ENCODE data around the gene ADCY3. TPM values are rescaled to one million over a fixed set of nuclear protein-coding genes. Genes with fewer than 3 reads are reported as not detected.

The ADCY3 gene
- total RNA-seq, 1 experiment from 2014 or later: 75.6 TPM

GRCh38 chr2:24783641-24784040, 136.4 kb downstream of the ADCY3 start:
- POLR2A ChIA-PET: no interaction called here
- CTCF ChIA-PET: no interaction called here

GRCh38 chr2:24779116-24779515, 140.9 kb downstream of the ADCY3 start:
- no peak for TF ChIP-seq CTCF (IDR thresholded peaks at IDR 0.05; ENCODE audit: insufficient read depth in 1 of 2, low read depth in 1 of 2, low read length in 1 of 2, severe bottlenecking in 1 of 2, unreplicated experiment in 1 of 2)
- Mint-ChIP-seq H3K27me3 (ENCODE audit: insufficient read depth, unreplicated experiment) (no peaks in the 10 kb centered on the region), H3K9me3 (ENCODE audit: unreplicated experiment) (peaks cover 20% of the 10 kb centered on the region), H3K4me1 (ENCODE audit: low read depth, unreplicated experiment) (peaks cover 23% of the 10 kb centered on the region), H3K4me3 (ENCODE audit: unreplicated experiment) (no peak overlapping the region), H3K36me3 (ENCODE audit: insufficient read depth, unreplicated experiment) (peaks cover 12% of the 10 kb centered on the region), H3K27ac (ENCODE audit: unreplicated experiment) (peak overlapping the region; percentile 20)
- H3K4me3 ChIP-seq (ENCODE audit: low read depth, low read length): no peak overlapping the region
- H3K36me3 ChIP-seq (ENCODE audit: control insufficient read depth, insufficient read depth, low read length): no peaks in the 10 kb centered on the region
- no peaks in the 10 kb centered on the region for H3K27me3 ChIP-seq (replicated peaks; ENCODE audit: control insufficient read depth, insufficient read depth, low read length)
- ChIA-PET POLR2A (interaction anchor here (1.1 kb wide), 1 partner anchor 14 kb away, joined by 5 read pairs; no protein-coding TSS in a partner anchor), CTCF (interaction anchor here (1.0 to 1.9 kb wide), 2 partner anchors 12 to 13 kb away, joined by 3 to 13 read pairs; partner anchors contain the start of genes CENPO and PTRHD1)
- intact Hi-C loops (cut with micrococcal nuclease; ENCODE audit: unreplicated experiment): loop anchor here (1.0 kb wide), 2 partner anchors 8 to 13 kb away; no protein-coding TSS in a partner anchor
- peaks cover 23% of the 10 kb centered on the region for H3K4me1 ChIP-seq
- no TSS peak for BruUV-seq (replicated peaks)
- peaks cover 6% of the 10 kb centered on the region; the same call in 1 of the 2 replicates for H3K9me3 ChIP-seq
- peak; percentile 58 to 68 for DNase-seq

More at GRCh38 chr2:24783641-24784040, 136.4 kb downstream of the ADCY3 start:
- H3K9me3 Mint-ChIP-seq (ENCODE audit: unreplicated experiment): peaks cover 10% of the 10 kb centered on the region
- no peak for TF ChIP-seq CTCF (IDR thresholded peaks at IDR 0.05; ENCODE audit: insufficient read depth in 1 of 2, low read depth in 1 of 2, low read length in 1 of 2, severe bottlenecking in 1 of 2, unreplicated experiment in 1 of 2)
- no peaks in the 10 kb centered on the region for H3K4me1 Mint-ChIP-seq (ENCODE audit: low read depth, unreplicated experiment)
- DNase-seq: no peak
- no peaks in the 10 kb centered on the region for H3K36me3 ChIP-seq (ENCODE audit: control insufficient read depth, insufficient read depth, low read length)
- no peak overlapping the region for H3K4me3 Mint-ChIP-seq (ENCODE audit: unreplicated experiment)
- H3K36me3 Mint-ChIP-seq (ENCODE audit: insufficient read depth, unreplicated experiment): peaks cover 5% of the 10 kb centered on the region
- intact Hi-C loops (cut with micrococcal nuclease; ENCODE audit: unreplicated experiment): no loop called here
- H3K4me3 ChIP-seq (ENCODE audit: low read depth, low read length): no peak overlapping the region
- no peak overlapping the region for H3K27ac Mint-ChIP-seq (ENCODE audit: unreplicated experiment)
- no peaks in the 10 kb centered on the region for H3K27me3 ChIP-seq (replicated peaks; ENCODE audit: control insufficient read depth, insufficient read depth, low read length)
- no TSS peak for BruUV-seq (replicated peaks)
- peaks cover 13% of the 10 kb centered on the region for H3K4me1 ChIP-seq
- H3K9me3 ChIP-seq: peaks cover 14% of the 10 kb centered on the region
- no peaks in the 10 kb centered on the region for H3K27me3 Mint-ChIP-seq (ENCODE audit: insufficient read depth, unreplicated experiment)

- TF ChIP-seq CTCF (IDR thresholded peaks at IDR 0.05; ENCODE audit: insufficient read depth in 1 of 2, low read depth in 1 of 2, low read length in 1 of 2, severe bottlenecking in 1 of 2, unreplicated experiment in 1 of 2): no peak
- Histone ChIP-seq H3K27me3 (replicated peaks; ENCODE audit: control insufficient read depth, insufficient read depth, low read length) (no peaks in the 10 kb centered on the region), H3K4me3 (ENCODE audit: low read depth, low read length) (no peak overlapping the region), H3K4me1 (peaks cover 52% of the 10 kb centered on the region), H3K36me3 (ENCODE audit: control insufficient read depth, insufficient read depth, low read length) (peaks cover 5% of the 10 kb centered on the region), H3K9me3 (peaks cover 4% of the 10 kb centered on the region; the same call in 1 of the 2 replicates)
- Mint-ChIP-seq H3K4me3 (ENCODE audit: unreplicated experiment) (no peak overlapping the region), H3K27ac (ENCODE audit: unreplicated experiment) (no peak overlapping the region), H3K27me3 (ENCODE audit: insufficient read depth, unreplicated experiment) (no peaks in the 10 kb centered on the region), H3K9me3 (ENCODE audit: unreplicated experiment) (peaks cover 10% of the 10 kb centered on the region), H3K36me3 (ENCODE audit: insufficient read depth, unreplicated experiment) (peaks cover 23% of the 10 kb centered on the region), H3K4me1 (ENCODE audit: low read depth, unreplicated experiment) (peaks cover 47% of the 10 kb centered on the region)
- ChIA-PET CTCF (interaction anchor here (1.5 kb wide), 1 partner anchor 18 kb away, joined by 6 read pairs; the partner anchor contains the start of genes CENPO and PTRHD1), POLR2A (no interaction called here)
- no TSS peak for BruUV-seq (replicated peaks)
- no peak for DNase-seq
- intact Hi-C loops (cut with micrococcal nuclease; ENCODE audit: unreplicated experiment): no loop called here
Observed at GRCh38 chr2:24774373-24774772, 145.7 kb downstream of the ADCY3 start.
